Spleen (tissue), 11 donors: Measurements from ENCODE around the gene RPTOR. TPM values are rescaled to one million over a fixed set of nuclear protein-coding genes. Genes with fewer than 3 reads are reported as not detected.
A peak's percentile ranks its signal among the peaks of the same experiment; 100 is the strongest.

ENCODE experiments used
- DNase-seq: peaks from one replicate; pipeline ENCODE4 v3.0.0-alpha.2; 2020
- H3K27ac ChIP-seq, 8 donors: fragments of 200-600 bp; sonication (generic) in 7 of 8; 1 replicate in 4 of 8; 2 replicates in 4 of 8; pipeline versions ENCODE4 v1.5.0 to v1.8.0; 2016 to 2021; ENCODE audit warnings: inconsistent platforms in 4 of 8, mild to moderate bottlenecking in 4 of 8, moderate library complexity in 1 of 8
- H3K27me3 ChIP-seq, 7 donors: fragments of 200-600 bp; sonication (generic) in 6 of 7; replicated peaks in 1 of 7; 1 replicate in 4 of 7; 2 replicates in 3 of 7; pipeline versions ENCODE4 v1.5.0 to v1.8.0; 2016 to 2021; ENCODE audit warnings: inconsistent platforms in 3 of 7, mild to moderate bottlenecking in 1 of 7
- H3K36me3 ChIP-seq, 6 donors: fragments of 200-600 bp; sonication (generic) in 5 of 6; 1 replicate in 4 of 6; 2 replicates in 2 of 6; pipeline versions ENCODE4 v1.5.0 to v1.8.0; 2016 to 2021; ENCODE audit warnings: inconsistent platforms in 2 of 6
- H3K4me1 ChIP-seq, 6 donors: fragments of 200-600 bp; sonication (generic) in 5 of 6; 1 replicate in 3 of 6; 2 replicates in 3 of 6; pipeline versions ENCODE4 v1.5.0 to v1.8.0; 2016 to 2021; ENCODE audit warnings: inconsistent platforms in 3 of 6
- H3K4me3 ChIP-seq, 8 donors: fragments of 200-600 bp; sonication (generic) in 7 of 8; 1 replicate in 4 of 8; 2 replicates in 4 of 8; pipeline versions ENCODE4 v1.5.0 to v1.8.0; 2016 to 2021; ENCODE audit warnings: inconsistent platforms in 4 of 8, mild to moderate bottlenecking in 4 of 8, moderate library complexity in 2 of 8
- H3K9me3 ChIP-seq, 8 donors: fragments of 200-600 bp; sonication (generic) in 7 of 8; 1 replicate in 4 of 8; 2 replicates in 4 of 8; pipeline versions ENCODE4 v1.5.0 to v1.8.0; 2016 to 2021; ENCODE audit warnings: inconsistent platforms in 4 of 8
- POLR2A ChIP-seq, 3 donors: fragments of 450-650 bp; IDR thresholded peaks; one replicate each; pipeline ENCODE4 v1.5.1; 2017; ENCODE audit warnings: antibody characterized with exemption in 3 of 3, mild to moderate bottlenecking in 1 of 3
- POLR2AphosphoS5 ChIP-seq, 3 donors: sonication (generic); formaldehyde crosslinking; IDR thresholded peaks; one replicate each; pipeline ENCODE4 v1.5.1; 2017; ENCODE audit warnings: antibody characterized with exemption in 3 of 3
- WGBS, 5 donors: extraction: QIAGEN DNeasy Blood & Tissue Kit in 3 of 5; methylation state at CpG; one replicate each; pipeline versions ENCODE4 v1.1.5 to v1.1.7; 2013 to 2018; 5-methylcytosine and 5-hydroxymethylcytosine counted together
- intact Hi-C: fragments of 100-400 bp; cut with DNase I; formaldehyde crosslinking; loops from one replicate; pipeline ENCODE4 v1.15.0; 2023; ENCODE audit warnings: low total_unique reads
- polyA plus RNA-seq, 3 donors: library from polyadenylated mRNA; stranded (reverse); fragments of 200-250 nt; gene quantifications; one replicate each; pipeline ENCODE4 v1.2.1, GENCODE V29; 2013
- total RNA-seq, 7 donors: library from RNA; depleted of rRNA in 3 of 7; stranded (reverse); fragments of >200 nt in 3 of 7; fragmentation: NEBNext Ultra II Directional in 4 of 7; extraction: Animal tissue kit (Norgen Biotek cat#: 25700) in 4 of 7; gene quantifications; one replicate each; pipeline versions ENCODE4 v1.1.0 to v1.2.1, GENCODE V29; 2016 to 2021
- TF ChIP-seq, protein P1 (sequence below), 11 experiments: fragments of 200-600 bp in 7 of 11; fragments of 450-650 bp in 4 of 11; sonication (generic) in 4 of 11; IDR thresholded peaks in 8 of 11; conservative IDR thresholded peaks in 3 of 11; 1 replicate in 7 of 11; 2 replicates in 4 of 11; pipeline versions ENCODE4 v1.4.0 to v1.8.0; 2016 to 2021; ENCODE audit warnings: antibody characterized with exemption in 11 of 11, inconsistent platforms in 4 of 11, mild to moderate bottlenecking in 1 of 11
- donor health status: healthy with polysubstance abuse.
- donor health status: DM: no; HTN: no; CAD: no; lungs with moderate emphysema.
- donor health status: DM: no; HTN: no; CAD: no.
- donor health status: Bipolar disorder and iron deficiency.
- donor health status: healthy.
- donor health status: DM: no; HTN: no; CAD: no.
- donor health status: DM: yes; HTN: yes; CAD: no.

RPTOR gene
- total and polyA plus RNA-seq, 10 donors: 3.1 to 61.2 (median 40.7) TPM

DNA sequence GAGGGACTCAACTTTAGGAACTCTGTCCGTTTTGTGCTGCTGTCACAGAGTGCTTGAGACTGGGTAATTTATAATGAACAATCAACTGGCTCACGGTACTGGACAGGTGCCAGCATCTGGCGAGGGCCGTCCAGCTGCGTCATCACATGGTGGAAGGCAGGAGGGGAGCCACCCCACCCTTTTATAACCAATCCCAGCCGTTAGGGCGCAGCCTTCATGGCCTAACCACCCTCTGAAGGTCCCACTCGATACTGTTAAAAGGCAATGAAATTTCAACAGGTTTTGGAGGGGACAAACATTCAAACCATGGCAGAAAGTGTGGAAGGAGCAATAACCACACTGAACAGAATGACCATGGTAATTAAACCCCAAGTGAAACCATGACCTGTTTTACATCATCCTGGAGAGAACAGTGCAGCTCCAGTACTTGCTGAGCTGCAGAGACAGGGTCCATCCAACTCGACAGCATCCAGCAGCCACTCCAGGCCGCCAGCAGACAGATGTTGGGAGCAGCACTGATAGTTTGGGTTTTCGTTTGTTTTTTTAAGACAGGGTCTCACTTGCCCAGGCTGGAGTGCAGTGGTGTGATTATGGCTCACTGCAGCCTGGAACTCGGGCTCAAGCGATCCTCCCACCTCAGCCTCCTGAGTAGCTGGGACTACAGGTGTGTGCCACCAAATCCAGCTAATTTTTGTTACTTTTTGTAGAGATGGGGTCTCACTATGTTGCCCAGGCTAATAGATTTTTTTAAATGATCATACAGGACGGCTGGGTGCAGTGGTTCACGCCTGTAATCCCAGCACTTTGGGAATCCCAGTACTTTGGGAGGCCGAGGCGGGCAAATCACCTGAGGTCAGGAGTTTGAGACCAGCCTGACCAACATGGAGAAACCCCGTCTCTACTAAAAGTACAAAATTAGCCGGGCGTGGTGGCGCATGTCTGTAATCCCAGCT lies 458.0 kb downstream of the RPTOR start:
- peak; percentile 39 for DNase-seq
- 48 to 53% (median 49%) methylated on average over 21 of the region's 21 CpGs for WGBS, 5 donors
- no peak overlapping the region for H3K4me3 ChIP-seq
- H3K4me1 ChIP-seq: peaks cover 9 to 52% (median 30%) of the 10 kb centered on the region in 6 donors
- TF ChIP-seq POLR2A (IDR thresholded peaks at IDR 0.05): no peak
- peak in 1 of 3 donors; percentile 27 for TF ChIP-seq POLR2AphosphoS5 (IDR thresholded peaks at IDR 0.05)
- intact Hi-C loops: no loop called here
- peaks cover under 1 to 34% (median 27%) of the 10 kb centered on the region in 6 donors for H3K36me3 ChIP-seq
- no peaks in the 10 kb centered on the region for H3K9me3 ChIP-seq
- no peak overlapping the region for H3K27ac ChIP-seq
- H3K27me3 ChIP-seq: peaks cover 0 to 61% (median 25%) of the 10 kb centered on the region in 7 donors

DNA sequence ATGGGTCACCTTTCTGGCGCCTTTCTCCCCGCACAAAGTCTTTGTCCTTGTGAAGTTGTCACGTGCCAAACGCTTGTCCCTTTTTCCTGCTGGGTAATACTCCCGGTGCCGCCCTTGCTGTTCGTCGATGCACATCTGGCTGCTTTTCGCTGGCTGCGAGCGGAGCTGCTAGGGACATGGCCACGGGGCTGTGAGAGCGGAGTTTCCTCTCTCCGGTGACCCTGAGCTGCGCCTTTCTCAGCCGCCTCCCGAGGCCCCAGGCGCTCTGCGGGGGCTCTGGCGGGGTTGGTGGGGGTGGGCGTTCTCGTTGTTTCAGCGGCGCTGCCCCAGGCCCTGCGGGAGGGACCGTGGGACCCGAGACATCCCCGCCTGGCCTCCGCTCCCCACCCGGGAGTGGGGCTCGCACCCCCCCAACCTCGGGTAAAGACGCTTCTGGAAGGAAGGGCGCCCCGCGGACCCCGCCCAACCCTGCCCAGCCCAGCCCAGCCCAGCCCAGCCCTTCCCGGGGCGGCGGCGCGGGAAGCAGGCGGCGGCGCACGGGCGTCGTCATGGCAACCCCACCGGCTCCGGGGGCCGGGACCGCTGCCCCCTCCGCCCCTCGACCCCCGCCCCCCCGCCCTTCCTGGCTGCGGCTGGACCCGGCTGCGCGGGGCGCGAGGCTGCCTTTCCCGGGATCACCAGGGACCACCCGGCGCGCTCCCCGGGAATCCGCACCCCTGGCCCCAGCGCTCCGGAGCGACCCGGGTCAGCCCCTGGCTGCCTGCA lies 459.3 kb downstream of the RPTOR start:
- peaks cover 9 to 44% (median 30%) of the 10 kb centered on the region in 6 donors for H3K4me1 ChIP-seq
- peaks cover 0 to 61% (median 25%) of the 10 kb centered on the region in 7 donors for H3K27me3 ChIP-seq
- WGBS, 5 donors: 3 to 11% (median 7%) methylated on average over 27 to 72 of the region's 72 CpGs
- H3K9me3 ChIP-seq: no peaks in the 10 kb centered on the region
- peak overlapping the region in 5 of 8 donors; percentile 17 to 58 (median 18) for H3K4me3 ChIP-seq
- H3K36me3 ChIP-seq: peaks cover 0 to 21% (median 15%) of the 10 kb centered on the region in 6 donors
- DNase-seq: no peak
- intact Hi-C loops: no loop called here
- H3K27ac ChIP-seq: no peak overlapping the region
- TF ChIP-seq POLR2AphosphoS5 (IDR thresholded peaks at IDR 0.05) (peak; percentile 46 to 60 (median 52)), POLR2A (IDR thresholded peaks at IDR 0.05) (no peak)

GRCh38 chr17:81006891-81007290 lies 462.3 kb downstream of the RPTOR start:
- intact Hi-C loops: no loop called here
- H3K36me3 ChIP-seq: no peaks in the 10 kb centered on the region
- peaks cover 9 to 32% (median 26%) of the 10 kb centered on the region in 6 donors for H3K4me1 ChIP-seq
- no peak overlapping the region for H3K4me3 ChIP-seq
- WGBS, 5 donors: 73 to 84% (median 83%) methylated on average over 10 of the region's 10 CpGs
- H3K27ac ChIP-seq: no peak overlapping the region
- DNase-seq: no peak
- H3K27me3 ChIP-seq: peaks cover 0 to 52% (median 25%) of the 10 kb centered on the region in 7 donors
- TF ChIP-seq POLR2AphosphoS5 (IDR thresholded peaks at IDR 0.05) (no peak), POLR2A (IDR thresholded peaks at IDR 0.05) (no peak)
- TF ChIP-seq, protein P1, sequence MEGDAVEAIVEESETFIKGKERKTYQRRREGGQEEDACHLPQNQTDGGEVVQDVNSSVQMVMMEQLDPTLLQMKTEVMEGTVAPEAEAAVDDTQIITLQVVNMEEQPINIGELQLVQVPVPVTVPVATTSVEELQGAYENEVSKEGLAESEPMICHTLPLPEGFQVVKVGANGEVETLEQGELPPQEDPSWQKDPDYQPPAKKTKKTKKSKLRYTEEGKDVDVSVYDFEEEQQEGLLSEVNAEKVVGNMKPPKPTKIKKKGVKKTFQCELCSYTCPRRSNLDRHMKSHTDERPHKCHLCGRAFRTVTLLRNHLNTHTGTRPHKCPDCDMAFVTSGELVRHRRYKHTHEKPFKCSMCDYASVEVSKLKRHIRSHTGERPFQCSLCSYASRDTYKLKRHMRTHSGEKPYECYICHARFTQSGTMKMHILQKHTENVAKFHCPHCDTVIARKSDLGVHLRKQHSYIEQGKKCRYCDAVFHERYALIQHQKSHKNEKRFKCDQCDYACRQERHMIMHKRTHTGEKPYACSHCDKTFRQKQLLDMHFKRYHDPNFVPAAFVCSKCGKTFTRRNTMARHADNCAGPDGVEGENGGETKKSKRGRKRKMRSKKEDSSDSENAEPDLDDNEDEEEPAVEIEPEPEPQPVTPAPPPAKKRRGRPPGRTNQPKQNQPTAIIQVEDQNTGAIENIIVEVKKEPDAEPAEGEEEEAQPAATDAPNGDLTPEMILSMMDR (IDR thresholded peaks at IDR 0.05 in 8 of 11, conservative IDR thresholded peaks at IDR 0.05 in 3 of 11): no peak
- peaks cover 0 to 14% (median 13%) of the 10 kb centered on the region in 8 donors for H3K9me3 ChIP-seq

GRCh38 chr17:81008140-81008539 lies 463.5 kb downstream of the RPTOR start:
- intact Hi-C loops: no loop called here
- H3K27ac ChIP-seq: no peak overlapping the region
- H3K27me3 ChIP-seq: peaks cover 0 to 40% (median 22%) of the 10 kb centered on the region in 7 donors
- no peak overlapping the region for H3K4me3 ChIP-seq
- TF ChIP-seq POLR2A (IDR thresholded peaks at IDR 0.05) (no peak), POLR2AphosphoS5 (IDR thresholded peaks at IDR 0.05) (no peak)
- peaks cover 5 to 20% (median 16%) of the 10 kb centered on the region in 6 donors for H3K4me1 ChIP-seq
- WGBS, 5 donors: 83 to 91% (median 88%) methylated on average over 11 of the region's 11 CpGs
- DNase-seq: no peak
- peaks cover 0 to 14% (median 13%) of the 10 kb centered on the region in 8 donors for H3K9me3 ChIP-seq
- H3K36me3 ChIP-seq: no peaks in the 10 kb centered on the region

DNA sequence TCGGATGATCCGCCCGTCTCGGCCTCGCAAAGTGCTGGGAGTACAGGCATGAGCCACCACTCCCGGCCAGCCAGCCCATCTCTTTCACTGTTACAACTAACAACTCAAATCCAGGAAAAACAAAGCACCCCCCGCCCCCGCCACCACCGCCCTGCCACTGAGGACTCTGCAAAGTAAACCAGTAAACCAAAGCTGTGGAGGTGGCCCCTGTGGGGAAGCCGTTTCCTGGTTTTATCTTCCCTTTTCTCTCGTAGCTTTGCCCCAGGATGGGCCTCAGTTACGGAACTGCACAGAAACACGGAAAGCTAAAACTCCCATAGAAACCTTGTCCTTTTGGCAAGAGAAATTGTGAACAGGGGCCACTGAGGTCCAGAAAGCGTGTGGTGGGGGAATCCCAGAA lies 464.5 kb downstream of the RPTOR start:
- Histone ChIP-seq H3K36me3 (no peaks in the 10 kb centered on the region), H3K9me3 (peaks cover 0 to 14% (median 13%) of the 10 kb centered on the region in 8 donors), H3K4me1 (peaks cover 0 to 10% (median 6%) of the 10 kb centered on the region in 6 donors), H3K4me3 (no peak overlapping the region), H3K27ac (no peak overlapping the region), H3K27me3 (peaks cover 0 to 30% (median 12%) of the 10 kb centered on the region in 7 donors)
- TF ChIP-seq POLR2A (IDR thresholded peaks at IDR 0.05) (no peak), POLR2AphosphoS5 (IDR thresholded peaks at IDR 0.05) (no peak)
- TF ChIP-seq, protein P1 (IDR thresholded peaks at IDR 0.05 in 8 of 11, conservative IDR thresholded peaks at IDR 0.05 in 3 of 11): no peak
- no peak for DNase-seq
- intact Hi-C loops: no loop called here
- 63 to 78% (median 71%) methylated on average over 14 of the region's 14 CpGs for WGBS, 5 donors
